Measurements from ENCODE around the gene DNASE1L2.
"Not testable (repeated sequence)": the region's sequence is repeated elsewhere in the genome, so short reads cannot be mapped to it uniquely, and the experiment has no call there.

The DNASE1L2 gene

DNA sequence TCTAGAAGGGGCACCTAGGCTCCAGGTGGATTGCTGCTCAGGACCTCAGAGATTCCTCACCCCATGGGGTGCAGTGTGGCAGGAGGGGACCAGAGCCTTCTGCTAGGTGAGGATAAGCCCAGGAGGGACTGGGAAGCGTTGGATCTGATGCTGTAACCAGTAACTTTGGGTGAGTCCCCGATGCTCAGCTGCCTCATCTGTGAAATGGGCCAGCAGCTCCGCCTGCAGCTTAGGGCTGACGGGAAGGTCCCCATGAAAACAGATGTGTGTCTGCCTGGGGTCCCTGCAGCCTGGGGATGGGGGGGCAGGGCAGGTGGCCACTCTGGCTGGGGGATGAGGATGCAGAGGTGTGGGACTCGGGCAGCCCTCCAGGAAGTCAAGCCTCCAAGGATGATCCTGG, 37.1 kb upstream of the DNASE1L2 start:
- DNase-seq (ENCODE audit: low read depth, low spot score): no peak
- no peak overlapping the region for H3K9ac ChIP-seq (ENCODE audit: insufficient read length)
- no peaks in the 10 kb centered on the region for H3K36me3 ChIP-seq (ENCODE audit: insufficient read depth, low read length)

DNA sequence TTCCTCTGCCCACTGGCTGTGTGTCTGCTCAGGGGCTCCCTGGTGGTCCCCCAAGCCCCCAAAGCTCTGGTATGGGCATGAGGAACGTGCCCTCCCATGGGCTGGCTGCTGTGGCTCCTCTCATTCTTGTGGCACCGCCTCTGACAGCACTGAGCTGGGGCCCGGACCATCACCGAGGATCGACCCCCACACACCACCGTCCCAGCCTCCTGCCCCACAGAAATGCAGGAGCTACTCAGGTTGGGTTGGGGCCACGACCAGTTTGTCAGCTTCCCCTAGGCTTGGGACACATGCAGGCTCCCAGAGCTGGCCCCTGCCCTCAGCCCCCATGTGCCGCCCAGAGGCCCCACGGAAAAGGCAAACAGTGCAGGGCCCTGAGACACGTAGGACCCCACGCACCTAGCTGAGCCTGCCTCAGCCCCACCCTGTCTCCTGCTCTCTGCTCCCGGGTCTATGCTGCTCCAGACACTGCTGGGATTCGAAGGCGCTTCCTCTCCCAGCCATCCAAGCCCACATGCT, 36.6 kb upstream of the DNASE1L2 start:
- Histone ChIP-seq H3K9me3 (ENCODE audit: low read depth, low read length) (no peaks in the 10 kb centered on the region), H3K27ac (no peak overlapping the region), H3K9ac (ENCODE audit: insufficient read length) (no peak overlapping the region), H3K4me3 (no peak overlapping the region), H3K36me3 (ENCODE audit: insufficient read depth, low read length) (no peaks in the 10 kb centered on the region)
- DNase-seq (ENCODE audit: low read depth, low spot score): no peak
- TF ChIP-seq POLR2AphosphoS5 (IDR thresholded peaks at IDR 0.05; ENCODE audit: borderline replicate concordance, low read depth, low read length) (no peak), FOXP2 (optimal IDR thresholded peaks at IDR 0.05; ENCODE audit: control extremely low read depth, extremely low read length, insufficient read depth) (no peak), EZH2 (IDR thresholded peaks at IDR 0.05) (no peak)

More for the DNA sequence above, 37.1 kb upstream of the DNASE1L2 start:
- TF ChIP-seq EZH2 (IDR thresholded peaks at IDR 0.05) (no peak), POLR2AphosphoS5 (IDR thresholded peaks at IDR 0.05; ENCODE audit: borderline replicate concordance, low read depth, low read length) (no peak), FOXP2 (optimal IDR thresholded peaks at IDR 0.05; ENCODE audit: control extremely low read depth, extremely low read length, insufficient read depth) (no peak)
- Histone ChIP-seq H3K9me3 (ENCODE audit: low read depth, low read length) (no peaks in the 10 kb centered on the region), H3K27ac (no peak overlapping the region), H3K4me3 (no peak overlapping the region)

DNA sequence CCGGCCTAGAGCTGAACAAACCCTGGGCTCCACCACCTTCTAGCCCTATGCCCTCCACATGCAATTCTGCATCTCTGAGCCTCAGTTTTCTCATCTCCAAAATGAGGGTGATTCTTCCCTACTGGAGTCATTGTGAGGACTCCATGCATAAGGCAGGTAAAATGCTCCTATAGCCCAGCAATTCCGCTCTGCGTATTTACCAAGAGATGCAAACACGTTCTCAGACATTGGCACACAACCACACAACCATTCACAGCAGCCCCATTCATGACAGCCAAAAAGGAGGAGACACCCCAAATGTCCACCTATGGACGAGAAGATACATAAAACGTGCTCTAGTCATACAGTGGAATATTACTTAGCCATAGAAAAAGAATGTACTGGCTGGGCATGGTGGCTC, 35.9 kb upstream of the DNASE1L2 start:
- no peak for DNase-seq (ENCODE audit: low read depth, low spot score)
- no peak overlapping the region for H3K4me3 ChIP-seq
- no peaks in the 10 kb centered on the region for H3K36me3 ChIP-seq (ENCODE audit: insufficient read depth, low read length)
- H3K27ac ChIP-seq: no peak overlapping the region
- no peaks in the 10 kb centered on the region for H3K9me3 ChIP-seq (ENCODE audit: low read depth, low read length)
- TF ChIP-seq POLR2AphosphoS5 (IDR thresholded peaks at IDR 0.05; ENCODE audit: borderline replicate concordance, low read depth, low read length) (no peak), EZH2 (IDR thresholded peaks at IDR 0.05) (no peak), FOXP2 (optimal IDR thresholded peaks at IDR 0.05; ENCODE audit: control extremely low read depth, extremely low read length, insufficient read depth) (no peak)
- no peak overlapping the region for H3K9ac ChIP-seq (ENCODE audit: insufficient read length)

DNA sequence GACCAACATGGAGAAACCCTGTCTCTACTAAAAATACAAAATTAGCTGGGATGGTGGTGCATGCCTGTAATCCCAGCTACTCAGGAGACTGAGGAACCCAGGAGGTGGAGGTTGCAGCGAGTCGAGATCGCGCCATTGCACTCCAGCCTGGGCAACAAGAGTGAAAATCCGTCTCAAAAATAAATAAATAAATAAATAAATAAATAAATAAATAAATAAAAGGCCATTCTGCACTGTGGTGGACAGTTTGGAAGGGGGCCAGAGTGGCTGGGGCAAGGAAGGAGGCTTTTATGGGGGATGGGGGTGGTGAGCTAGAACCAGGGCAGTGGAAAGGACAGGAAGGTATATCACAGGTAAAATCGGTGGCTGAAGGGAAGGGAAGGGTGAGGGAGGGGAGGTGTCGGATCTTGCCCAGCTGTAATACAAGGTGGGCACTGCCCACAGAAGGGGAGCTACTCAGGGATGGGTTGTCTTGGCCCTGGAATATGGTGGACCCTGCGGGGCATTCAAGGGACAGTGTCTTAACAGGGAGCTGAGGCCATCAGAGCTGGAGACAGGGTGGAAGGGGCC, 33.0 kb upstream of the DNASE1L2 start:
- peaks cover 15% of the 10 kb centered on the region; the same call in 1 of the 2 replicates for H3K36me3 ChIP-seq (ENCODE audit: insufficient read depth, low read length)
- H3K4me3 ChIP-seq; DNase-seq (ENCODE audit: low read depth, low spot score); H3K9me3 ChIP-seq (ENCODE audit: low read depth, low read length); H3K27ac ChIP-seq; H3K9ac ChIP-seq (ENCODE audit: insufficient read length): not testable (repeated sequence)

DNA sequence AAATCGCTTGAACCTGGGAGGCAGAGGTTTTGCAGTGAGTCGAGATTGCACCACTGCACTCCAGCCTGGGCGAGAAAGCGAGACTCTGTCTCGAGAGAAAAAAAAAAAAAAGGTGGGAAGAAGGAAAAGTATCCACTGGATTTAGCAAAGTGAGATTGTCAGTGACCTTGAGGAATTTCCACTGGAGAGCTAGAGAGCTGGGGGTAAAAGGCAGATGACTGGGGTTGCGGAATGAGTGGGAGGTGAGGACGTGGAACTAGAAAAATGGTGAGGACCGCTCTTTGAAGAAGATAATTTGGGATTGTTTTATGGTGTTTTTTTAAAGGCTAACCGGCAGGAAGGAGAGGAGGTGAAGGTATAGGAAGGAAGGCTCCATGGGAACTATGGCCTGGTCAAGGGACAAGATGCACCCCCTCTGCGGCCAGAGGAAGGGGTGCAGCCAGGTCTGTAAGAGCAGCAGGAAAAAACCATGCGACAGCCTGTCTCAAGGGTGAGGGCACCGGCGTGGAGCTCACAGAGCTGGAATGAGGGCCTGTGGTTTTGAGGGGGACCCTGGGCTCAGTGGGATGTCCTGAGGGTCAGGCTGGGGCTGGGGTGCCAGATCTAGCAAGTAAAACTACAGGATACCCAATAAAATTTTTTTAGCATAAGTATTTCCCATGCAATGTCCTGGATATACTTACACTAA, 31.7 kb upstream of the DNASE1L2 start:
- Histone ChIP-seq H3K9ac (ENCODE audit: insufficient read length) (peak overlapping the region; percentile 96), H3K4me3 (peak overlapping the region; percentile 90), H3K27ac (no peak overlapping the region), H3K9me3 (ENCODE audit: low read depth, low read length) (no peaks in the 10 kb centered on the region), H3K36me3 (ENCODE audit: insufficient read depth, low read length) (peaks cover 25% of the 10 kb centered on the region; the same call in 1 of the 2 replicates)
- TF ChIP-seq EZH2 (IDR thresholded peaks at IDR 0.05): no peak
- no peak for DNase-seq (ENCODE audit: low read depth, low spot score)

DNA sequence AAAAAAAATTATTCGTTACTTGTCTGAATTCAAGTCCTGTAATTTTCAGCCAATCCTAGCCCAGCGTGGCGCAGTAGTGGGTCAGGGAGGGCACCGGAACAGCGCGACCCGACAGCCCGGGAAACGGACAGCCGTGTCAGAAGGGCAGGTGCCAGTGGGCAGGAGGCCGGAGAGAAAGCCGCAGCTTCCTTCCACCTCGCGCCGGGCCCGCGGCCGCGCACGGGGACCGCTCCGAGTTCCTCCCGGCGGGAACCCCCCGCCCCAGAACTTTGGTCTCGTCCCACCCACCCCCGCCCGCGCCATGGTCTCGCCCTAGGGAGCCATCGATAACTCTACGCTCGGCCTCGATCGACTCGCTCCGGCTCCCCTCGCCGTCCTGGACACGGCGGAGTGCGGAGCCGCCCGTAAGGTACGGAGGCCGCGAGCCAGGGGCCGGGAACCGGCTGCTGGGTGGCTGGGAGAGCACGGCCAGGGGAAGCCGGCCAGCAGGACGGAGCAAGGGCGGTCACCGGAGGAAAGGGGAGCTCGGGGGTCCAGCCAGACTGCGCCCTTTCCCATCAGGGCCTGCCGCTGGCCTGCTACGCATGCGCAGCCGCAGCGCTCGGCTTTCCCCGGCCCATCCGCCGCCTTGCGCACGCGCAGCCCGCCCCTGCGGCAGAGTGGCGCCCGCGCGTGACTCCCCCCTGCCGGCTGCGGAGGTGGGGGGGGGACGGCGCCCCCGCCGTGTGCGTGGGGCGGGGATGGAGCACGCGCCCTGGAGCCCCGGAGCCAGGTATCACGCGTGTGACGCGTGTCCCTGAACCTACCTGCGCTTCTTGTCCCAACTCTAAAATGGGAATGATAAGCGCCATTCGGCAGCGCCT, 30.9 kb upstream of the DNASE1L2 start, which contains the start of gene MLST8:
Gene MLST8, plus strand, starts transcription at position 351 of the 863 bp plus-strand sequence. CDS start 632 bp downstream, outside the sequence.
- Histone ChIP-seq H3K9ac (ENCODE audit: insufficient read length) (peak within 1 kb of the TSS; percentile 96), H3K9me3 (ENCODE audit: low read depth, low read length) (no peaks in the 10 kb centered on the region), H3K4me3 (peak within 1 kb of the TSS; percentile 90), H3K36me3 (ENCODE audit: insufficient read depth, low read length) (peaks cover 25% of the 10 kb centered on the region; the same call in 1 of the 2 replicates), H3K27ac (peak within 1 kb of the TSS; percentile 92)
- DNase-seq (ENCODE audit: low read depth, low spot score): peak; percentile 44
- TF ChIP-seq EZH2 (IDR thresholded peaks at IDR 0.05) (no peak), FOXP2 (optimal IDR thresholded peaks at IDR 0.05; ENCODE audit: control extremely low read depth, extremely low read length, insufficient read depth) (peak; percentile 49), POLR2AphosphoS5 (IDR thresholded peaks at IDR 0.05; ENCODE audit: borderline replicate concordance, low read depth, low read length) (peak; percentile 89)

DNA sequence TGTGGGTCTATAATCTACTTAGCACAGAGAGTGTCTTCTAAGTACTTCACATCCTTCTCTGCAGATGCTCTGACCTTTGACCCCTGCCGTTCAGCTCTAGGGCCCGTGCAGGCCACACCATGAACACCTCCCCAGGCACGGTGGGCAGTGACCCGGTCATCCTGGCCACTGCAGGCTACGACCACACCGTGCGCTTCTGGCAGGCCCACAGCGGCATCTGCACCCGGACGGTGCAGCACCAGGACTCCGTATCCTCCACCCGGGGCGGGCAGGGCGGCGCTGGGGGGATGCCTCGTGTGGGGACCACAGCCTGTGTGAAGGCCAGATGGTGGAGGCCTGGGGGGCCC, 30.3 kb upstream of the DNASE1L2 start:
- no peak for DNase-seq (ENCODE audit: low read depth, low spot score)
- H3K27ac ChIP-seq: peak overlapping the region; percentile 92
- peak overlapping the region; percentile 90 for H3K4me3 ChIP-seq
- H3K9me3 ChIP-seq (ENCODE audit: low read depth, low read length): no peaks in the 10 kb centered on the region
- H3K36me3 ChIP-seq (ENCODE audit: insufficient read depth, low read length): peaks cover 25% of the 10 kb centered on the region; the same call in 1 of the 2 replicates
- TF ChIP-seq POLR2AphosphoS5 (IDR thresholded peaks at IDR 0.05; ENCODE audit: borderline replicate concordance, low read depth, low read length) (no peak), EZH2 (IDR thresholded peaks at IDR 0.05) (no peak), FOXP2 (optimal IDR thresholded peaks at IDR 0.05; ENCODE audit: control extremely low read depth, extremely low read length, insufficient read depth) (no peak)
- peak overlapping the region; percentile 96 for H3K9ac ChIP-seq (ENCODE audit: insufficient read length)

DNA sequence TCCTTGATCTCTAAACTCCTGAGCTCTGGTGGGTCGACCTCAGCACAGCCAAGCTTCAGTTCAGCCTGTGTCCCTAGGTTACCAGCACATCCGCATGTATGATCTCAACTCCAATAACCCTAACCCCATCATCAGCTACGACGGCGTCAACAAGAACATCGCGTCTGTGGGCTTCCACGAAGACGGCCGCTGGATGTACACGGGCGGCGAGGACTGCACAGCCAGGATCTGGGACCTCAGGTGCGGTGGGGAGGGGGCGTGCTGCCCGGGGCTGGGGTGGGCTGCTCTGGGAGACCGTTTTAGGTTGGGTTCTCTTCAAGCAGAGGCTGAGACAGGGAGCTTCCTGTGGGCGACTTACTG, 29.8 kb upstream of the DNASE1L2 start:
- Histone ChIP-seq H3K9me3 (ENCODE audit: low read depth, low read length) (no peaks in the 10 kb centered on the region), H3K27ac (no peak overlapping the region; the same call in 1 of the 2 replicates), H3K4me3 (peak overlapping the region; percentile 90), H3K9ac (ENCODE audit: insufficient read length) (peak overlapping the region; percentile 96), H3K36me3 (ENCODE audit: insufficient read depth, low read length) (peaks cover 25% of the 10 kb centered on the region; the same call in 1 of the 2 replicates)
- no peak for TF ChIP-seq FOXP2 (optimal IDR thresholded peaks at IDR 0.05; ENCODE audit: control extremely low read depth, extremely low read length, insufficient read depth)
- no peak for TF ChIP-seq EZH2 (IDR thresholded peaks at IDR 0.05)
- TF ChIP-seq POLR2AphosphoS5 (IDR thresholded peaks at IDR 0.05; ENCODE audit: borderline replicate concordance, low read depth, low read length): no peak
- DNase-seq (ENCODE audit: low read depth, low spot score): no peak

All from SK-N-MC (cell line).